ENCODE data around the gene RFTN2.
"Not testable (repeated sequence)": the region's sequence is repeated elsewhere in the genome, so short reads cannot be mapped to it uniquely, and the experiment has no call there.

DNA sequence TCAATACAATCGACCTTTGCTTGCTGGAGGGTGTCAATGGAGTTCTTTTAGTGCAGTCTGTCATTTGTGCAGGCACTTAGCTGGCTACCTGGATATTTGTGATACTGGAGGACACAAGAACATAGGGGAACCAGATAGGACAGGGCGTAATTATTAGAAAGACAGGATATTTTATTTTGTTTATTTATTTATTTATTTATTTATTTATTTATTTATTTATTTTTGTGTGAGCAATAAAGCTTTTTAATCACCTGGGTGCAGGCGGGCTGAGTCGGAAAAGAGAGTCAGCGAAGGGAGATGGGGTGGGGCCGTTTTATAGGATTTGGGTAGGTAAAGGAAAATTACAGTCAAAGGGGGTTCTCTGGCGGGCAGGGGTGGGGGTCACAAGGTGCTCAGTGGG, 33.8 kb upstream of the RFTN2 start:
- TF ChIP-seq MAFK (conservative IDR thresholded peaks at IDR 0.05 in 1 of 2, IDR thresholded peaks at IDR 0.05 in 1 of 2; ENCODE audit: low read length in 2 of 2); ZKSCAN5 (CRISPR knock-in tag; IDR thresholded peaks at IDR 0.05); MAFF (IDR thresholded peaks at IDR 0.05; ENCODE audit: low read depth, low read length); ARNTL (CRISPR knock-in tag; IDR thresholded peaks at IDR 0.05); TBP (CRISPR knock-in tag; IDR thresholded peaks at IDR 0.05); POLR2A (IDR thresholded peaks at IDR 0.05; ENCODE audit: insufficient read depth in 1 of 2, low read depth in 2 of 2, low read length in 2 of 2): not testable (repeated sequence)
- TF ChIP-seq, protein P1, sequence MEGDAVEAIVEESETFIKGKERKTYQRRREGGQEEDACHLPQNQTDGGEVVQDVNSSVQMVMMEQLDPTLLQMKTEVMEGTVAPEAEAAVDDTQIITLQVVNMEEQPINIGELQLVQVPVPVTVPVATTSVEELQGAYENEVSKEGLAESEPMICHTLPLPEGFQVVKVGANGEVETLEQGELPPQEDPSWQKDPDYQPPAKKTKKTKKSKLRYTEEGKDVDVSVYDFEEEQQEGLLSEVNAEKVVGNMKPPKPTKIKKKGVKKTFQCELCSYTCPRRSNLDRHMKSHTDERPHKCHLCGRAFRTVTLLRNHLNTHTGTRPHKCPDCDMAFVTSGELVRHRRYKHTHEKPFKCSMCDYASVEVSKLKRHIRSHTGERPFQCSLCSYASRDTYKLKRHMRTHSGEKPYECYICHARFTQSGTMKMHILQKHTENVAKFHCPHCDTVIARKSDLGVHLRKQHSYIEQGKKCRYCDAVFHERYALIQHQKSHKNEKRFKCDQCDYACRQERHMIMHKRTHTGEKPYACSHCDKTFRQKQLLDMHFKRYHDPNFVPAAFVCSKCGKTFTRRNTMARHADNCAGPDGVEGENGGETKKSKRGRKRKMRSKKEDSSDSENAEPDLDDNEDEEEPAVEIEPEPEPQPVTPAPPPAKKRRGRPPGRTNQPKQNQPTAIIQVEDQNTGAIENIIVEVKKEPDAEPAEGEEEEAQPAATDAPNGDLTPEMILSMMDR (CRISPR knock-in tag; IDR thresholded peaks at IDR 0.05): not testable (repeated sequence)
- TF ChIP-seq, protein P2, sequence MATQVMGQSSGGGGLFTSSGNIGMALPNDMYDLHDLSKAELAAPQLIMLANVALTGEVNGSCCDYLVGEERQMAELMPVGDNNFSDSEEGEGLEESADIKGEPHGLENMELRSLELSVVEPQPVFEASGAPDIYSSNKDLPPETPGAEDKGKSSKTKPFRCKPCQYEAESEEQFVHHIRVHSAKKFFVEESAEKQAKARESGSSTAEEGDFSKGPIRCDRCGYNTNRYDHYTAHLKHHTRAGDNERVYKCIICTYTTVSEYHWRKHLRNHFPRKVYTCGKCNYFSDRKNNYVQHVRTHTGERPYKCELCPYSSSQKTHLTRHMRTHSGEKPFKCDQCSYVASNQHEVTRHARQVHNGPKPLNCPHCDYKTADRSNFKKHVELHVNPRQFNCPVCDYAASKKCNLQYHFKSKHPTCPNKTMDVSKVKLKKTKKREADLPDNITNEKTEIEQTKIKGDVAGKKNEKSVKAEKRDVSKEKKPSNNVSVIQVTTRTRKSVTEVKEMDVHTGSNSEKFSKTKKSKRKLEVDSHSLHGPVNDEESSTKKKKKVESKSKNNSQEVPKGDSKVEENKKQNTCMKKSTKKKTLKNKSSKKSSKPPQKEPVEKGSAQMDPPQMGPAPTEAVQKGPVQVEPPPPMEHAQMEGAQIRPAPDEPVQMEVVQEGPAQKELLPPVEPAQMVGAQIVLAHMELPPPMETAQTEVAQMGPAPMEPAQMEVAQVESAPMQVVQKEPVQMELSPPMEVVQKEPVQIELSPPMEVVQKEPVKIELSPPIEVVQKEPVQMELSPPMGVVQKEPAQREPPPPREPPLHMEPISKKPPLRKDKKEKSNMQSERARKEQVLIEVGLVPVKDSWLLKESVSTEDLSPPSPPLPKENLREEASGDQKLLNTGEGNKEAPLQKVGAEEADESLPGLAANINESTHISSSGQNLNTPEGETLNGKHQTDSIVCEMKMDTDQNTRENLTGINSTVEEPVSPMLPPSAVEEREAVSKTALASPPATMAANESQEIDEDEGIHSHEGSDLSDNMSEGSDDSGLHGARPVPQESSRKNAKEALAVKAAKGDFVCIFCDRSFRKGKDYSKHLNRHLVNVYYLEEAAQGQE (IDR thresholded peaks at IDR 0.05; ENCODE audit: borderline replicate concordance in 1 of 2, low read depth in 1 of 2, low read length in 2 of 2): not testable (repeated sequence)
- TF ChIP-seq, protein P3, sequence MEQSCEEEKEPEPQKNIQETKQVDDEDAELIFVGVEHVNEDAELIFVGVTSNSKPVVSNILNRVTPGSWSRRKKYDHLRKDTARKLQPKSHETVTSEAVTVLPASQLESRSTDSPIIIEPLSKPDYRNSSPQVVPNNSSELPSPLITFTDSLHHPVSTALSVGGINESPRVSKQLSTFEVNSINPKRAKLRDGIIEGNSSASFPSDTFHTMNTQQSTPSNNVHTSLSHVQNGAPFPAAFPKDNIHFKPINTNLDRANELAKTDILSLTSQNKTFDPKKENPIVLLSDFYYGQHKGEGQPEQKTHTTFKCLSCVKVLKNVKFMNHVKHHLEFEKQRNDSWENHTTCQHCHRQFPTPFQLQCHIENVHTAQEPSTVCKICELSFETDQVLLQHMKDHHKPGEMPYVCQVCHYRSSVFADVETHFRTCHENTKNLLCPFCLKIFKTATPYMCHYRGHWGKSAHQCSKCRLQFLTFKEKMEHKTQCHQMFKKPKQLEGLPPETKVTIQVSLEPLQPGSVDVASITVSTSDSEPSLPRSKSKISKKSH (CRISPR knock-in tag; IDR thresholded peaks at IDR 0.05; ENCODE audit: borderline replicate concordance): not testable (repeated sequence)
- TF ChIP-seq, protein P4, sequence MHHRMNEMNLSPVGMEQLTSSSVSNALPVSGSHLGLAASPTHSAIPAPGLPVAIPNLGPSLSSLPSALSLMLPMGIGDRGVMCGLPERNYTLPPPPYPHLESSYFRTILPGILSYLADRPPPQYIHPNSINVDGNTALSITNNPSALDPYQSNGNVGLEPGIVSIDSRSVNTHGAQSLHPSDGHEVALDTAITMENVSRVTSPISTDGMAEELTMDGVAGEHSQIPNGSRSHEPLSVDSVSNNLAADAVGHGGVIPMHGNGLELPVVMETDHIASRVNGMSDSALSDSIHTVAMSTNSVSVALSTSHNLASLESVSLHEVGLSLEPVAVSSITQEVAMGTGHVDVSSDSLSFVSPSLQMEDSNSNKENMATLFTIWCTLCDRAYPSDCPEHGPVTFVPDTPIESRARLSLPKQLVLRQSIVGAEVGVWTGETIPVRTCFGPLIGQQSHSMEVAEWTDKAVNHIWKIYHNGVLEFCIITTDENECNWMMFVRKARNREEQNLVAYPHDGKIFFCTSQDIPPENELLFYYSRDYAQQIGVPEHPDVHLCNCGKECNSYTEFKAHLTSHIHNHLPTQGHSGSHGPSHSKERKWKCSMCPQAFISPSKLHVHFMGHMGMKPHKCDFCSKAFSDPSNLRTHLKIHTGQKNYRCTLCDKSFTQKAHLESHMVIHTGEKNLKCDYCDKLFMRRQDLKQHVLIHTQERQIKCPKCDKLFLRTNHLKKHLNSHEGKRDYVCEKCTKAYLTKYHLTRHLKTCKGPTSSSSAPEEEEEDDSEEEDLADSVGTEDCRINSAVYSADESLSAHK (CRISPR knock-in tag; IDR thresholded peaks at IDR 0.05; ENCODE audit: borderline replicate concordance): not testable (repeated sequence)

Measured in HepG2 (cell line).